Measurements from ENCODE around the gene ABCC5. TPM values are rescaled to one million over a fixed set of nuclear protein-coding genes. Genes with fewer than 3 reads are reported as not detected.
"Not testable (repeated sequence)": the region's sequence is repeated elsewhere in the genome, so short reads cannot be mapped to it uniquely, and the experiment has no call there.

The ABCC5 gene
- total and polyA plus RNA-seq, 3 donors from 2014 or later = 35.2 to 77.9 (median 61.5) TPM

DNA sequence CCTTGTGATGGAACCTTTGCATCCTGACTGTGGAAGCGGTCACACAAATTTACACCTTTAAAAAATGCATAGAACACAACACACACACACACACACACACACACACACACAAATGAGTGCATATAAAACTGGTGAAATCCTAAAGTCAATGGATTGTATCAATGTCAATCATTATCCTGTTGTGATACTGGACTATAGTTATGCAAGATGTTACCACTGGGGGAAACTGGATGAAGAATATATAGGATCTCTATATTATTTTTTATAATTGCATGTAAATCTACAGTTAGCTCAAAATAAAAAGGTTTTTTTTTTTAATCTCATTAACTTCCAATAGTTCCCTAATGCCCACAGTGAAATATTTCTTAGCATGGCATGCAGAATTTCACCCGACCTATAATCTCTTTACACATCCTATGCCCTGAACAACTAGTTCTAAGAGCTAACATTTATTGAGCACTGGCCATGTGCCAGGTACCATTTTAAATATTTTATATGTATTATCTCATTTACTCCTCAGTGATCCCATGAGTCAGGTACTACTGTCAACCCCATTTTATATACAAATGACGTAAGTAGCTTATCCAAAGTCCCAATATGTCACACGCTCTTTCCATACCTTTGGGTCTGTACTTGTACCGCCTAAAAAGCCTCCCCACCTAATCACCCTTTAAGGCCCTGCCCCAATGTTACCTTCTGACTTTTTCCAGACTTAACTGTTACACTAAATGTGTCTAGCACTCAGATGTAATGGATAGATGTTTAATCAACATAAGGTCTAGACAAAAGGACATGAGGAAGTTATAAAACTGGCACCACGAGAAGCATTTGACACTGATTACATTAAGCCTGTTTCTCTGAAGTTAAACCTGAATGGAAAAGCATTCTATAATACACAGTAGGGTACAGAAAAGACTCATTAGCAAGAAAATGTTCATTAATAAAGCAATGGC is 5.5 kb downstream of the ABCC5 start:
- intact Hi-C loops (cut with DNase I; ENCODE audit: low total_unique reads) = loop anchor here (10.0 kb wide), 1 partner anchor 117 kb away; no protein-coding TSS in a partner anchor
- 82 to 86% methylated on average over 6 of the region's 6 CpGs for WGBS, 2 donors
- Histone ChIP-seq H3K4me3 (no peak overlapping the region), H3K27ac (no peak overlapping the region), H3K36me3 (ENCODE audit: low read depth, missing control alignments) (no peaks in the 10 kb centered on the region), H3K4me1 (peaks cover 15% of the 10 kb centered on the region), H3K9me3 (no peaks in the 10 kb centered on the region), H3K27me3 (no peaks in the 10 kb centered on the region)
- TF ChIP-seq POLR2A (IDR thresholded peaks at IDR 0.05) = no peak
- TF ChIP-seq, protein P1, sequence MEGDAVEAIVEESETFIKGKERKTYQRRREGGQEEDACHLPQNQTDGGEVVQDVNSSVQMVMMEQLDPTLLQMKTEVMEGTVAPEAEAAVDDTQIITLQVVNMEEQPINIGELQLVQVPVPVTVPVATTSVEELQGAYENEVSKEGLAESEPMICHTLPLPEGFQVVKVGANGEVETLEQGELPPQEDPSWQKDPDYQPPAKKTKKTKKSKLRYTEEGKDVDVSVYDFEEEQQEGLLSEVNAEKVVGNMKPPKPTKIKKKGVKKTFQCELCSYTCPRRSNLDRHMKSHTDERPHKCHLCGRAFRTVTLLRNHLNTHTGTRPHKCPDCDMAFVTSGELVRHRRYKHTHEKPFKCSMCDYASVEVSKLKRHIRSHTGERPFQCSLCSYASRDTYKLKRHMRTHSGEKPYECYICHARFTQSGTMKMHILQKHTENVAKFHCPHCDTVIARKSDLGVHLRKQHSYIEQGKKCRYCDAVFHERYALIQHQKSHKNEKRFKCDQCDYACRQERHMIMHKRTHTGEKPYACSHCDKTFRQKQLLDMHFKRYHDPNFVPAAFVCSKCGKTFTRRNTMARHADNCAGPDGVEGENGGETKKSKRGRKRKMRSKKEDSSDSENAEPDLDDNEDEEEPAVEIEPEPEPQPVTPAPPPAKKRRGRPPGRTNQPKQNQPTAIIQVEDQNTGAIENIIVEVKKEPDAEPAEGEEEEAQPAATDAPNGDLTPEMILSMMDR (IDR thresholded peaks at IDR 0.05) = no peak
- no peak for DNase-seq

DNA sequence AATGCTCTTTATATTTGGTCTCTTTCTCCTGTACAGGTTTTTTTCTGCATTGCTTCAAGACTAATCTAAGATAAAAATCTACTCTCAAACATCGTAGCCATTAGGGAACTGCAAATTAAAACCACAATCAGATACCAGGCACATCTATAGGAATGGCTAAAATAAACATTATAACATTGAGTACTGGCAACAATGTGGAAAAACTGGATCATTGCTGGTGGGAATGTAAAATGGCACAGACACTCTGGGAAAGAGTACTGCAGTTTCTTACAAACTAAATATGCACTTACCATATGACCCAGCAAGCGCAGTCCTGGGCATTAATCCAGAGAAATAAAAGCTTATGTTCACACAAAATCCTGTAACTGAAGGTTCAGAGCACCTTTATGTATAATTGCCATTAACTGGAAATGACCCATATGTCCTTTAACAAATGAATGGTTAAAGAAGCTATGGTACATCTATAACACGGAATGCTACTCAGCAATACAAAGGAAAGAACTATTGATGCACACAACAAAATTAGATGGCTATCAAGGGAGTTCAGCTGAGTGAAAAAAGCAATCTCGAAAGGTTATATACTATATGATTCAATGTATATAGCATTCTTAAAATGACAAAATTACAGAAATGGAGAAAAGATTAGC is 6.3 kb downstream of the ABCC5 start:
- WGBS, 2 donors = 50 to 69% methylated on average over 4 of the region's 4 CpGs
- Histone ChIP-seq H3K4me3 (no peak overlapping the region), H3K27me3 (no peaks in the 10 kb centered on the region), H3K9me3 (no peaks in the 10 kb centered on the region), H3K36me3 (ENCODE audit: low read depth, missing control alignments) (no peaks in the 10 kb centered on the region), H3K4me1 (peaks cover 7% of the 10 kb centered on the region), H3K27ac (no peak overlapping the region)
- TF ChIP-seq, protein P1 (IDR thresholded peaks at IDR 0.05) = no peak
- TF ChIP-seq POLR2A (IDR thresholded peaks at IDR 0.05) = no peak
- intact Hi-C loops (cut with DNase I; ENCODE audit: low total_unique reads) = loop anchor here (10.0 kb wide), 1 partner anchor 117 kb away; no protein-coding TSS in a partner anchor
- no peak for DNase-seq

DNA sequence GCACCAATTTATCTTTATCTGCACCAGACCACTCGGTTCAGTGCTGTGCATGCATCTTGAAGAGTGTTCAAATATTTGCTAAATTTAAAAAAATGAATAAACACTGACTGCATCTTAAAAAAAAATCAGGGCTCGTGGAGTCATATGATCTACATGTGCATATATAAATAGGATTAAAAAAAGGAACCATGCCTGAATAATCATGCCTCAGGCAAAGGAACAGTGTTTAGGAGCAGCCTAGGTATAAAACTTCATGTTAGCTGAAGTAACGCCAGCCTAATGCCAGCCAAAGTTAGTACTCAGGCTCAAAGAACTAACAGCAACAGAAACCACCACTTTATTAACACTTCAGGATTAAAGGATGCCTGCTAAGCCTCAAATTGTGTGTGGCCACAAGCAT is 9.5 kb downstream of the ABCC5 start:
- Histone ChIP-seq H3K27ac (no peak overlapping the region), H3K4me3 (no peak overlapping the region), H3K4me1 (no peaks in the 10 kb centered on the region), H3K9me3 (no peaks in the 10 kb centered on the region), H3K36me3 (ENCODE audit: low read depth, missing control alignments) (no peaks in the 10 kb centered on the region), H3K27me3 (no peaks in the 10 kb centered on the region)
- TF ChIP-seq, protein P1 (IDR thresholded peaks at IDR 0.05) = no peak
- no peak for TF ChIP-seq POLR2A (IDR thresholded peaks at IDR 0.05)
- WGBS, 2 donors = 60 to 69% methylated on average over 3 of the region's 3 CpGs
- intact Hi-C loops (cut with DNase I; ENCODE audit: low total_unique reads) = no loop called here
- DNase-seq = no peak

DNA sequence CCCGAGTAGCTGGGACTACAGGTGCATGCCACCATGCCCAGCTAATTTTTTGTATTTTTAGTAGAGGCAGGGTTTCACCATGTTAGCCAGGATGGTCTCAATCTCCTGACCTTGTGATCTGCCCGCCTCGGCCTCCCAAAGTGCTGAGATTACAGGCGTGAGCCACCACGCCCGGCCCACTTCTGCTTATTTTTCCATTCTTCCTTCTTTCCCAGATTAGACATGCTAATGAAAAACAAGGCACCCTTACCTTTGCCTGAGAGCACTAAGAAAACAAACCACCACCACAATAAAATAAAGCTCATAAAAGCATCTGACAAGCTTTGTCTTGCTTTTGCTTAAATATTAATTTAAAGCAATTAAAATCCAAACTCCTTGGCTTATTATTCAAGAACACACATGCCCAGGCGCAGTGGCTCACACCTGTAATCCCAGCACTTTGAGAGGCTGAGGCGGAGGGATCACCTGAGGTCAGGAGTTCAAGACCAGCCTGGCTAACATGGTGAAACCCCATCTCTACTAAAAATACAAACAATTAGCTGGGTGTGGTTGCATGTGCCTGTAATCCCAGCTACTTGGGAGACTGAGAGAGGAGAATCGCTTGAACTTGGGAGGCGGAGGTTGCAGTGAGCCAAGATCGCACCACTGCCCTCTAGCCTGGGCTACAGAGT is 10.4 kb downstream of the ABCC5 start:
- DNase-seq = not testable (repeated sequence)
- 89 to 95% methylated on average over 11 of the region's 11 CpGs for WGBS, 2 donors

More for the DNA sequence above, 10.4 kb downstream of the ABCC5 start:
- H3K4me1 ChIP-seq; H3K9me3 ChIP-seq; H3K36me3 ChIP-seq (ENCODE audit: low read depth, missing control alignments); H3K4me3 ChIP-seq; intact Hi-C loops (cut with DNase I; ENCODE audit: low total_unique reads); H3K27me3 ChIP-seq; H3K27ac ChIP-seq: not testable (repeated sequence)
